ENCODE measurements around the gene TRAF3IP3. TPM values are rescaled to one million over a fixed set of nuclear protein-coding genes. Genes with fewer than 3 reads are reported as not detected.

The TRAF3IP3 gene
- polyA plus RNA-seq, 1 of the 3 experiments (the other 2 are of a cell fraction): 0.31 TPM

DNA sequence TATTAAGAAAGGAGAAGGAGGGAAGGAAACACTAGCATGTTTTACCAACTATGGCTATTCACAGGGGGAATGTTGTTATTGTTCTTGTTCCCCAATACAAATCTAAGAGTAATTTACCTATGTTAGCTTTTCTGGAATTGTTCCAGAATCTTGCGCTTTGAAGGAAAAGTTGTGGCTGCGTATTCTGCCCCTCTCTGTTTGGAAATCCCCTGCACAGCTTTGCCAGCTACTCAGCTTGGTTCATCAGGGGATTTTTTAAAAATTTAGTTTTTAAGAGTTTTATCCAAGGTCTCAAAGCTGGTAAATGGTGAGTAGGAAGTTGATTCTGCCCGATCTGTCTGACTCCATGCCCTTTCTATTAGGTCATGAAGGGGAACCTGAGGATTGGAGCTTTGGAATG is 59.6 kb downstream of the TRAF3IP3 start:
- H3K4me1 ChIP-seq (ENCODE audit: control insufficient read depth in 1 of 2, insufficient read depth in 2 of 2, low read depth in 1 of 2, low read length in 1 of 2): peaks cover 0 to 13% of the 10 kb centered on the region in 2 experiments; a peak in 2 of 4 replicates
- H3K27me3 ChIP-seq (ENCODE audit: insufficient read depth): no peaks in the 10 kb centered on the region
- H3K4me2 ChIP-seq: no peak overlapping the region
- H3K9me2 ChIP-seq: no peaks in the 10 kb centered on the region
- WGBS (ENCODE audit: low lambda C conversion rate): 87% methylated on average over 3 of the region's 3 CpGs
- H3K27ac ChIP-seq (ENCODE audit: low read depth in 2 of 2, low read length in 1 of 2): no peak overlapping the region
- TF ChIP-seq TAF1 (IDR thresholded peaks at IDR 0.05; ENCODE audit: borderline replicate concordance, low read depth, low read length): no peak
- TF ChIP-seq, protein P1, sequence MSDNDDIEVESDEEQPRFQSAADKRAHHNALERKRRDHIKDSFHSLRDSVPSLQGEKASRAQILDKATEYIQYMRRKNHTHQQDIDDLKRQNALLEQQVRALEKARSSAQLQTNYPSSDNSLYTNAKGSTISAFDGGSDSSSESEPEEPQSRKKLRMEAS (IDR thresholded peaks at IDR 0.05; ENCODE audit: low read depth): no peak
- no peak for TF ChIP-seq RAD21 (IDR thresholded peaks at IDR 0.05; ENCODE audit: low read length)
- TF ChIP-seq TCF12 (IDR thresholded peaks at IDR 0.05): no peak
- TF ChIP-seq FOSL2 (IDR thresholded peaks at IDR 0.05; ENCODE audit: borderline replicate concordance, low read depth): no peak
- TF ChIP-seq IRF3 (IDR thresholded peaks at IDR 0.05; ENCODE audit: low read depth, low read length): no peak
- TF ChIP-seq JUND (IDR thresholded peaks at IDR 0.05): no peak
- TF ChIP-seq MXI1 (IDR thresholded peaks at IDR 0.05; ENCODE audit: low read depth, low read length): no peak
- no peak for TF ChIP-seq GATA2 (CRISPR knock-in tag; IDR thresholded peaks at IDR 0.05)
- TF ChIP-seq RXRA (IDR thresholded peaks at IDR 0.05; ENCODE audit: borderline replicate concordance, low read depth): no peak
- TF ChIP-seq CHD2 (IDR thresholded peaks at IDR 0.05; ENCODE audit: low read length, partially characterized antibody): no peak
- TF ChIP-seq PBX3 (IDR thresholded peaks at IDR 0.05): no peak
- no peak for TF ChIP-seq EP300 (IDR thresholded peaks at IDR 0.05; ENCODE audit: borderline replicate concordance in 1 of 2, low read depth in 1 of 2, low read length in 1 of 2)
- no peak for TF ChIP-seq GABPA (IDR thresholded peaks at IDR 0.05; ENCODE audit: low read depth)
- no peak for TF ChIP-seq USF1 (IDR thresholded peaks at IDR 0.05; ENCODE audit: borderline replicate concordance, low read depth)
- TF ChIP-seq RFX5 (IDR thresholded peaks at IDR 0.05; ENCODE audit: low read length): no peak
- no peak for TF ChIP-seq FOXM1 (IDR thresholded peaks at IDR 0.05; ENCODE audit: low read depth)
- no peak for TF ChIP-seq SIN3A (IDR thresholded peaks at IDR 0.05; ENCODE audit: borderline replicate concordance, low read depth, low read length)
- peak overlapping the region; percentile 78; the same call in 1 of the 2 replicates for H2AFZ ChIP-seq (ENCODE audit: low read depth)
- no peaks in the 10 kb centered on the region for H3K36me3 ChIP-seq (replicated peaks in 1 of 2; ENCODE audit: control insufficient read depth in 1 of 2, insufficient read depth in 2 of 2, low read length in 1 of 2)
- ChIA-PET POLR2A (interaction anchor here (1.0 kb wide), 1 partner anchor 12 kb away, joined by 3 read pairs; the partner anchor contains the start of gene UTP25), CTCF (interaction anchor here (0.7 to 2.0 kb wide), 6 partner anchors 8 to 246 kb away, joined by 3 to 19 read pairs (median 4); partner anchors contain the start of gene UTP25)
- H3K9me3 ChIP-seq: no peaks in the 10 kb centered on the region
- no peaks in the 10 kb centered on the region for H4K20me1 ChIP-seq (ENCODE audit: insufficient read depth)
- H3K79me2 ChIP-seq (ENCODE audit: insufficient read depth): no peaks in the 10 kb centered on the region
- H3K4me3 ChIP-seq (ENCODE audit: low read depth in 2 of 2, low read length in 1 of 2): no peak overlapping the region
- DNase-seq: no peak
- no peaks in the 10 kb centered on the region for H3F3A ChIP-seq (replicated peaks; ENCODE audit: insufficient read depth)
- no peak overlapping the region for H3K9ac ChIP-seq

Measured in SK-N-SH (cell line).